ENCODE measurements around the gene SSR4.

The SSR4 gene

DNA sequence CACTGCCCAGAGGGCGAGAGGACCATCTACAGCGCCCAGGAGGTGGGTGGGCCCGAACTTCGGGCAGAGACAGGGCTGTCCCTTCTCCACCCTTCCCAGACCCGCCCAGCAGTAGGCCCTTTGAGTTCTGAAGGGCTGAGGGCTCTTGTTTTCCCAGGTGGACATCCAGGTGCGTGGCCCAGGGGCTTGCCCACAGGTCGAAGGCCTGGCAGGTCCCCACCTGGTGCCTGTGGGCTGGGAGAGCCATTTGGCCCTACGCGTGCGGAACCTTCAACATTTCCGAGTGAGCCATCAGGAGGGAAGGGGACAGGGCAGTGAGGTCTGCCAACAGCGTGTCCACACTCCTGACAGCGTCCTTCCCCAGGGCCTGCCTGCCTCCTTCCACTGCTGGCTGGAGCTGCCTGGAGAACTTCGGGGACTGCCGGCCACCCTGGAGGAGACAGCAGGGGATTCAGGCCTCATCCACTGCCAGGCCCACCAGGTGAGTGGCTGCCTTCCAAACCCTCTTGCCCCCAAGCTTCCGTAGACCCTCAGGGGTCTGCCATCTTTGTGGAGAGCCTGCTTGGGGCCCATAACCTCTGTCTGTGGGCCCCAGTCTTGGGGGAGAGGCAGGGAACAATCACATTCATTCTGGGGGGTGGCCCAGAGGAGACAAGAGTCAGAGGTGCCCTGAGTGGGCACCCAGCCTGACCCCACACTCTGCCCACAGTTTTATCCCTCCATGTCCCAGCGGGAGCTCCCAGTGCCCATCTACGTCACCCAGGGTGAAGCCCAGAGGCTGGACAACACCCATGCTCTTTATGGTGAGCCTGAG, 23.7 kb upstream of the SSR4 start:
- no peak overlapping the region for H3K4me3 ChIP-seq (ENCODE audit: low read length)
- TF ChIP-seq, protein P1, sequence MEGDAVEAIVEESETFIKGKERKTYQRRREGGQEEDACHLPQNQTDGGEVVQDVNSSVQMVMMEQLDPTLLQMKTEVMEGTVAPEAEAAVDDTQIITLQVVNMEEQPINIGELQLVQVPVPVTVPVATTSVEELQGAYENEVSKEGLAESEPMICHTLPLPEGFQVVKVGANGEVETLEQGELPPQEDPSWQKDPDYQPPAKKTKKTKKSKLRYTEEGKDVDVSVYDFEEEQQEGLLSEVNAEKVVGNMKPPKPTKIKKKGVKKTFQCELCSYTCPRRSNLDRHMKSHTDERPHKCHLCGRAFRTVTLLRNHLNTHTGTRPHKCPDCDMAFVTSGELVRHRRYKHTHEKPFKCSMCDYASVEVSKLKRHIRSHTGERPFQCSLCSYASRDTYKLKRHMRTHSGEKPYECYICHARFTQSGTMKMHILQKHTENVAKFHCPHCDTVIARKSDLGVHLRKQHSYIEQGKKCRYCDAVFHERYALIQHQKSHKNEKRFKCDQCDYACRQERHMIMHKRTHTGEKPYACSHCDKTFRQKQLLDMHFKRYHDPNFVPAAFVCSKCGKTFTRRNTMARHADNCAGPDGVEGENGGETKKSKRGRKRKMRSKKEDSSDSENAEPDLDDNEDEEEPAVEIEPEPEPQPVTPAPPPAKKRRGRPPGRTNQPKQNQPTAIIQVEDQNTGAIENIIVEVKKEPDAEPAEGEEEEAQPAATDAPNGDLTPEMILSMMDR (IDR thresholded peaks at IDR 0.05; ENCODE audit: insufficient read depth, low read depth, low read length, missing control alignments), result no peak
- DNase-seq (ENCODE audit: low read depth), result no peak

DNA sequence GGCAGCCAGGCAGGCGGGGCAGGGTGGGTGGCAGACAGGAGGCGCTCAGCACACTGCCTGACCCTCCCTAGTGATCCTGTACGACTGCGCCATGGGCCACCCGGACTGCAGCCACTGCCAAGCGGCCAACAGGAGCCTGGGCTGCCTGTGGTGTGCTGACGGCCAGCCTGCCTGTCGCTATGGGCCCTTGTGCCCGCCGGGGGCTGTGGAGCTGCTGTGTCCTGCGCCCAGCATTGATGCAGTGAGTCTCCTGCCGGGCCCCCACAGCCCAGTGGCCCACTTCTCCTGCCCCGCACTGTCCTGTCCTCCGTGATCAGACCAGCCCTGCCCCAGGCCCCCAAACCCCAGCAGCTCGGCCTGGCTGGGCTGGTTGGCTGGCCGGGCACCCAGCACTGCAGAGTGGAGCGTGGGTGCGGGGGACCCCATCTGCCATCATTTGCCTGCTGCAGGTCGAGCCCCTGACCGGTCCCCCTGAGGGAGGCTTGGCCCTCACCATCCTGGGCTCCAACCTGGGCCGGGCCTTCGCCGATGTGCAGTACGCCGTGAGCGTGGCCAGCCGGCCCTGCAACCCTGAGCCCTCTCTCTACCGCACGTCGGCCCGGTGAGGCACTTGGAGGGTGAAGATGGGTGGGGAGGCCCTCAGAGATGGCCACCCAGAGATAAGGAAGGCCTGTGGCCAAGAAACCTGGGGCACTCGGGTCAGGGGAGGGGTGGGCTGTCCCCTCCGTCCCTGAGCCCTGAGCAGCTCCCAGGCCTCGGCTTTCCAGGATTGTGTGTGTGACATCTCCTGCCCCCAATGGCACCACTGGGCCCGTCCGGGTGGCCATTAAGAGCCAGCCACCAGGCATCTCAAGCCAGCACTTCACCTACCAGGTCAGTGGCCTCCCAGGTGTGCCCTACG, 22.8 kb upstream of the SSR4 start:
- DNase-seq (ENCODE audit: low read depth), result no peak
- TF ChIP-seq, protein P1 (IDR thresholded peaks at IDR 0.05; ENCODE audit: insufficient read depth, low read depth, low read length, missing control alignments), result no peak
- no peak overlapping the region for H3K4me3 ChIP-seq (ENCODE audit: low read length)

DNA sequence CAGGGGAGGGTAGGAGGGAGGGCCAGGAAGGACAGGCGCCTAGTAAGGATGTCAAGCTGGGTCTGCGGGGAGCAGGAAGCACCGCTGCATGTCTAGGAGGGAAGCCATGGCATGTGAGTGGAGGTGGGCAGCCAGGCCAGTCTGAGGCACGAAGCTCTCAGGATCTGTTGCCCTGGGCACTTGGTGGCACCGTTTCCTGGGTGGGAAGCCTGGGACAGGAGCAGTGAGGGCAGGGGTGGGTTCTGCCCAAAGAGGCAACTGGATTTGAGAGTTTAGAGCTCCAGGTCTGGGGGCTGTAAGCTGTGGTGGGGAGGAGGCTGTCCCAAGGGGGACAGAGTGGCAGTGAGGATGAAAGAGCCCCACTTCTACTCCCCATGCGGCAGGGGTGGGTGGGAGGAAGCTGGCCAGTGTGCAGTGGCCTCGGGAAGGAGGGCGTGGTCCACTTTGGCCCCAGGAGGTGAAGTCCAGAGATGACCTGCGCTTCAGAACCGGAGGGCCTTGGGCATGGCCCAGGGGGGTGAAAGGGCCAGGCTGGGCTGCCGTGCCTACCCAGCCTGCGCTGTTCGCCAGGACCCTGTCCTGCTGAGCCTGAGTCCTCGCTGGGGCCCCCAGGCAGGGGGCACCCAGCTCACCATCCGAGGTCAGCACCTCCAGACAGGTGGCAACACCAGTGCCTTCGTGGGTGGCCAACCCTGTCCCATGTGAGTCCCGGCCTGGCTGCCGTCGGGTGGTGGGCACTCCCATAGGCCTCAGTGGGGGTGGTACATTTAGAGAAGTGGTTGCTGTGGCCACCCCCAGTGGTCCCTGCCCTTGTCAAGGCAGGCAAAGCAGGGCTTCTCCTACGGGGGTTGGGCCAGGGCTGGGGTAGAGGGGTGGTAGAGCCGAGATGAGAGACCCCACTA, 21.9 kb upstream of the SSR4 start:
- no peak overlapping the region for H3K4me3 ChIP-seq (ENCODE audit: low read length)
- DNase-seq (ENCODE audit: low read depth), result no peak
- TF ChIP-seq, protein P1 (IDR thresholded peaks at IDR 0.05; ENCODE audit: insufficient read depth, low read depth, low read length, missing control alignments), result no peak

DNA sequence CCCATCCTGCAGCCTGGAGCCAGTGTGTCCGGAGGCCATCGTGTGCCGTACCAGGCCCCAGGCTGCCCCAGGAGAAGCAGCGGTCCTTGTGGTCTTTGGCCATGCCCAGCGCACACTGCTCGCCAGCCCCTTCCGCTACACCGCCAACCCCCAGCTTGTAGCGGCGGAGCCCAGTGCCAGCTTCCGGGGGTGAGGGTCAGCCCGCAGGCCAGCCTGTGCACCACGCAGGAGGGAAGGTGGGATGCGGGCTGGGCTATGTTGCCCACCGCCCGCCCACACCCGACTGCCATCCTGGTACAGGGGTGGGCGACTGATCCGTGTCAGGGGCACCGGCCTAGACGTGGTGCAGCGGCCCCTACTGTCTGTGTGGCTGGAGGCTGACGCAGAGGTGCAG, 21.3 kb upstream of the SSR4 start:
- DNase-seq (ENCODE audit: low read depth), result no peak
- TF ChIP-seq, protein P1 (IDR thresholded peaks at IDR 0.05; ENCODE audit: insufficient read depth, low read depth, low read length, missing control alignments), result no peak

DNA sequence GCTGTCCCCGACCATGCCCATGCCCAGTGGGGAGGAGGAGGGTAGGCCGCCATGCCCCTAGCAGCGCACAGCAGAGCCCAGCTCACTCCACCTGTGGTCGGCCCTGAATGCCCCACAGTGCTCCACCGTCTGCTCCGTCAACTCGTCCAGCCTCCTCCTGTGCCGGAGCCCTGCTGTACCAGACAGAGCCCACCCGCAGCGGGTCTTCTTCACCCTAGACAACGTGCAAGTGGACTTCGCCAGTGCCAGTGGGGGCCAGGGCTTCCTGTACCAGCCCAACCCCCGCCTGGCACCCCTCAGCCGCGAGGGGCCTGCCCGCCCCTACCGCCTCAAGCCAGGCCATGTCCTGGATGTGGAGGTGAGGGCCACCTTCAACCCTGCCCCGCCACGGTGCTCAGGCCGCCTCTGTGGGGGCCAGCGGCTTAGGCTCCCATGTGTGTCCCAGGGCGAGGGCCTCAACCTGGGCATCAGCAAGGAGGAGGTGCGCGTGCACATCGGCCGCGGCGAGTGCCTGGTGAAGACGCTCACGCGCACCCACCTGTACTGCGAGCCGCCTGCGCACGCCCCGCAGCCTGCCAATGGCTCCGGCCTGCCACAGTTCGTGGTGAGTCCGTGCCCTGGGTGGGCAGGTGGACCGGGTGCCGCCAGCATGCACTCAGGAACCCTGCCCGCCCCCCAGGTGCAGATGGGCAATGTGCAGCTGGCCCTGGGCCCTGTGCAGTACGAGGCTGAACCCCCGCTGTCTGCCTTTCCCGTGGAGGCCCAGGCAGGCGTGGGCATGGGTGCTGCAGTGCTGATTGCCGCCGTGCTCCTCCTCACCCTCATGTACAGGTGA, 20.5 kb upstream of the SSR4 start:
- no peak overlapping the region for H3K4me3 ChIP-seq (ENCODE audit: low read length)
- TF ChIP-seq, protein P1 (IDR thresholded peaks at IDR 0.05; ENCODE audit: insufficient read depth, low read depth, low read length, missing control alignments), result no peak
- no peak for DNase-seq (ENCODE audit: low read depth)

More for the DNA sequence above, 21.3 kb upstream of the SSR4 start:
- H3K4me3 ChIP-seq (ENCODE audit: low read length), result no peak overlapping the region
